Activated gamma-delta T cell treated with Interleukin-2 at 50 U/mL for 16 hours (primary cell): ENCODE measurements around the gene TM4SF20.

Experiments used
- DNase-seq: peaks from one replicate; pipeline ENCODE4 v3.0.0-alpha.2; 2020

Gene TM4SF20

GRCh38 chr2:227379095-227379494 is at the start of gene TM4SF20:
Gene TM4SF20, minus strand, starts transcription at chr2:227379306. Its CDS starts 38 bp downstream, at chr2:227379268.
- DNase-seq: no peak

GRCh38 chr2:227428731-227429285 is 49.7 kb upstream of the TM4SF20 start:
- no peak for DNase-seq

- no peak for DNase-seq
These were observed 44.8 kb upstream of the TM4SF20 start for GRCh38 chr2:227423656-227424499.

GRCh38 chr2:227420087-227421052 is 41.3 kb upstream of the TM4SF20 start:
- DNase-seq: no peak

- no peak for DNase-seq
These were observed 37.6 kb upstream of the TM4SF20 start for GRCh38 chr2:227416701-227417100.

- DNase-seq: no peak
These were observed 36.7 kb upstream of the TM4SF20 start for GRCh38 chr2:227415538-227416424.

GRCh38 chr2:227414846-227415245 is 35.7 kb upstream of the TM4SF20 start:
- no peak for DNase-seq

GRCh38 chr2:227413371-227413770 is 34.3 kb upstream of the TM4SF20 start:
- no peak for DNase-seq

GRCh38 chr2:227412877-227413276 is 33.8 kb upstream of the TM4SF20 start:
- no peak for DNase-seq

- DNase-seq: no peak
These were observed 32.9 kb upstream of the TM4SF20 start for GRCh38 chr2:227411990-227412350.

- no peak for DNase-seq
These were observed 32.3 kb upstream of the TM4SF20 start for GRCh38 chr2:227411320-227411989.

- no peak for DNase-seq
These were observed 31.1 kb upstream of the TM4SF20 start for GRCh38 chr2:227410191-227410590.

GRCh38 chr2:227407591-227408151 is 28.6 kb upstream of the TM4SF20 start:
- DNase-seq: no peak

GRCh38 chr2:227406177-227407031 is 27.3 kb upstream of the TM4SF20 start:
- no peak for DNase-seq

GRCh38 chr2:227404585-227405271 is 25.6 kb upstream of the TM4SF20 start:
- DNase-seq: no peak

- no peak for DNase-seq
These were observed 23.9 kb upstream of the TM4SF20 start for GRCh38 chr2:227402959-227403358.

GRCh38 chr2:227402321-227402720 is 23.2 kb upstream of the TM4SF20 start:
- DNase-seq: no peak

GRCh38 chr2:227401550-227401949 is 22.4 kb upstream of the TM4SF20 start:
- no peak for DNase-seq
